Measurements from ENCODE around the gene FRY.

GRCh38 chr13:32267836-32268439, 236.4 kb downstream of the FRY start:
- TF ChIP-seq CTCF (conservative IDR thresholded peaks at IDR 0.05), result peak; percentile 85
- no peak for TF ChIP-seq EZH2 (IDR thresholded peaks at IDR 0.05; ENCODE audit: low read depth)

All from PC-9 (cell line).